CD4-positive, alpha-beta memory T cell (primary cell): ENCODE measurements around the gene ANKS3. TPM values are rescaled to one million over a fixed set of nuclear protein-coding genes. Genes with fewer than 3 reads are reported as not detected.

Experiments
- CTCF ChIA-PET: fragments of 350-600 bp; sonication (Branson Sonifier 250); formaldehyde crosslinking; loops from one replicate; lab custom pipeline; 2021; ENCODE audit warnings: inconsistent platforms; ENCODE audit not compliant: partially characterized antibody; lab: Charles Lee
- POLR2A ChIA-PET: fragments of 350-600 bp; sonication (Branson Sonifier 250); formaldehyde crosslinking; loops from one replicate; lab custom pipeline; 2021; ENCODE audit not compliant: partially characterized antibody; lab: Charles Lee
- DNase-seq, 5 donors: peaks; one replicate each; pipeline versions ENCODE4 v3.0.0 to v3.0.0-alpha.2; 2020 to 2022; ENCODE audit warnings: mixed read lengths in 1 of 5
- H3K27ac ChIP-seq: one replicate; pipeline ENCODE4 v1.7.0; 2013; ENCODE audit warnings: low read depth, low read length
- H3K27me3 ChIP-seq: 2 replicates; pipeline ENCODE4 v1.7.0; 2013; ENCODE audit warnings: mild to moderate bottlenecking, low read length, moderate library complexity; ENCODE audit not compliant: insufficient read depth
- H3K36me3 ChIP-seq: 2 replicates; pipeline ENCODE4 v1.7.0; 2013; ENCODE audit warnings: mild to moderate bottlenecking, low read length, moderate library complexity; ENCODE audit not compliant: insufficient read depth
- H3K4me1 ChIP-seq: 2 replicates; pipeline ENCODE4 v1.7.0; 2013; ENCODE audit warnings: mild to moderate bottlenecking, low read length, moderate library complexity; ENCODE audit not compliant: insufficient read depth
- H3K4me3 ChIP-seq, 2 donors: one replicate each; pipeline ENCODE4 v1.7.0; 2013; ENCODE audit warnings: low read length in 2 of 2, mild to moderate bottlenecking in 1 of 2
- H3K9me3 ChIP-seq, 2 donors: one replicate each; pipeline ENCODE4 v1.7.0; 2013; ENCODE audit warnings: low read length in 2 of 2, control low read depth in 1 of 2; ENCODE audit not compliant: control insufficient read depth in 1 of 2
- H3K27ac Mint-ChIP-seq, 7 donors: one replicate each; pipeline ENCODE4 v1.8.0; 2020 to 2021; ENCODE audit warnings: mixed read lengths in 7 of 7, mild to moderate bottlenecking in 6 of 7, inconsistent platforms in 3 of 7, moderate library complexity in 3 of 7
- H3K27me3 Mint-ChIP-seq, 2 donors: one replicate each; pipeline ENCODE4 v1.8.0; 2020 to 2021; ENCODE audit warnings: mixed read lengths in 2 of 2
- H3K36me3 Mint-ChIP-seq, 2 donors: one replicate each; pipeline ENCODE4 v1.8.0; 2020 to 2021; ENCODE audit warnings: mixed read lengths in 2 of 2, inconsistent platforms in 1 of 2, mild to moderate bottlenecking in 1 of 2
- H3K4me1 Mint-ChIP-seq, 4 donors: one replicate each; pipeline ENCODE4 v1.8.0; 2020 to 2021; ENCODE audit warnings: mixed read lengths in 4 of 4, mild to moderate bottlenecking in 1 of 4
- H3K4me3 Mint-ChIP-seq, 8 donors: one replicate each; pipeline ENCODE4 v1.8.0; 2020 to 2021; ENCODE audit warnings: mixed read lengths in 8 of 8, mild to moderate bottlenecking in 7 of 8, moderate library complexity in 6 of 8, inconsistent platforms in 3 of 8
- H3K9me3 Mint-ChIP-seq, 8 donors: one replicate each; pipeline ENCODE4 v1.8.0; 2020 to 2021; ENCODE audit warnings: mixed read lengths in 8 of 8, mild to moderate bottlenecking in 5 of 8, inconsistent platforms in 3 of 8, moderate library complexity in 1 of 8
- intact Hi-C: fragments of 100-400 bp; cut with micrococcal nuclease; formaldehyde crosslinking; loops from one replicate; pipeline ENCODE4 v1.15.1; 2023
- polyA plus RNA-seq, 2 donors: library from polyadenylated mRNA; unstranded; fragments of 300-500 nt; fragmentation: Illumina TruSeq; gene quantifications; one replicate each; pipeline ENCODE4 v1.2.3, GENCODE V29; 2021
- total RNA-seq, 2 experiments: library from RNA; stranded (reverse); gene quantifications; one replicate each; pipeline ENCODE4 v1.2.3, GENCODE V29; 2021

Gene ANKS3
- total and polyA plus RNA-seq, 4 experiments from 2014 or later: 0.91 to 33.9 (median 17.1) TPM

DNA sequence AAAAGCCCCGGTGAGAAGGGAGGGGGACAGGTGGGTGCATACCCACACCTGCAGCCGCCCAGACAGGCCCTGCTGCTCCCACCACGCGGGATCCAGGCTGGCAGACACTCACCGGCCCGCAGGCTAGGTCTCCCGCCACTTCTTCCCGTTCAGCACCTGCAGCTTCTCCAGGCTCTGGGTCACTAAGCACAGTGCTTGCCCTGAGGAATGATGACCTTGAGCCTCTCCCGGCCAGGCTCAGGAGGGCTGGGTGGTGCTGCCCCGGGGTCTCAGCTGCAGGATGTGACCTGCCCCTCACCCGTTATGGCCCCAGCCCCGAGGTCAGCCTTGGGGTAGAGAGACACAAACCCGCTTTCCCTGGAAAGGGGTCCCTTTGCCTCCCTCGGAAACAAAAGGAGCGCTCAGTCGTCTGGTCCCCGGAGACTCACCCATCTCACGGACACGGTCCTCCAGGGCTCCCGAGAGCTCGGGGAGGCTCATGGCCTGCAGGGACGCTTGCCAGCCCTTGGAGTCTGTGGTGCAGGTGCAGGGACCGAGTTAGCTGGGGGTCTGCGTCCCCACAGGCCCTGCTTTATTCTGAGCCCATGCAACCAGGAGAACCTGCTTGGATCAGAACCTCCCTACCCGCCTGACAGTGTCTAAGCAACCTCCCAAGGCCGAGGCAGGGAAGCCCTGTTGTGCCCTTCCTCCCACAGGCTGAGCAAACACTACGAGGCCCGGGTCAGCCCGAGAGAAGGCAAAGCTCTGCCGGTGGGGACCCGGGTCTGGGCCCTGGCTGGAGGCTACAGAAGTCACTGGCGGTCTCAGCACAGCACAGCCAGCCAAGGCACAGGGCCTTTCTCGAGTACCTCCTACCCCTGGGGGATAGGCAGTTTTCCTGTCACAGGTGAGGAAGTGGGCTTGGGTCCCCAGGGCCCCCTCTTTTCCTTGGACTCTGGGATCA is 36.9 kb downstream of the ANKS3 start:
- ChIA-PET POLR2A (interaction anchor here (2.0 to 4.3 kb wide), 2 partner anchors 37 to 70 kb away, joined by 5 to 27 read pairs; partner anchors contain the start of genes ANKS3, DNAAF8 and ZNF500), CTCF (no interaction called here)
- Histone ChIP-seq H3K9me3 (no peaks in the 10 kb centered on the region), H3K27ac (no peak overlapping the region), H3K4me3 (no peak overlapping the region), H3K36me3 (peaks cover 33% of the 10 kb centered on the region), H3K27me3 (no peaks in the 10 kb centered on the region), H3K4me1 (peaks cover 30% of the 10 kb centered on the region)
- Mint-ChIP-seq H3K36me3 (peaks cover 10 to 31% of the 10 kb centered on the region in 2 donors), H3K9me3 (no peaks in the 10 kb centered on the region), H3K4me1 (peaks cover 0 to 25% (median 13%) of the 10 kb centered on the region in 4 donors), H3K27ac (peak overlapping the region in 1 of 7 donors; percentile 59), H3K4me3 (peak overlapping the region in 1 of 8 donors; percentile 39), H3K27me3 (no peaks in the 10 kb centered on the region)
- no peak for DNase-seq
- intact Hi-C loops: no loop called here

DNA sequence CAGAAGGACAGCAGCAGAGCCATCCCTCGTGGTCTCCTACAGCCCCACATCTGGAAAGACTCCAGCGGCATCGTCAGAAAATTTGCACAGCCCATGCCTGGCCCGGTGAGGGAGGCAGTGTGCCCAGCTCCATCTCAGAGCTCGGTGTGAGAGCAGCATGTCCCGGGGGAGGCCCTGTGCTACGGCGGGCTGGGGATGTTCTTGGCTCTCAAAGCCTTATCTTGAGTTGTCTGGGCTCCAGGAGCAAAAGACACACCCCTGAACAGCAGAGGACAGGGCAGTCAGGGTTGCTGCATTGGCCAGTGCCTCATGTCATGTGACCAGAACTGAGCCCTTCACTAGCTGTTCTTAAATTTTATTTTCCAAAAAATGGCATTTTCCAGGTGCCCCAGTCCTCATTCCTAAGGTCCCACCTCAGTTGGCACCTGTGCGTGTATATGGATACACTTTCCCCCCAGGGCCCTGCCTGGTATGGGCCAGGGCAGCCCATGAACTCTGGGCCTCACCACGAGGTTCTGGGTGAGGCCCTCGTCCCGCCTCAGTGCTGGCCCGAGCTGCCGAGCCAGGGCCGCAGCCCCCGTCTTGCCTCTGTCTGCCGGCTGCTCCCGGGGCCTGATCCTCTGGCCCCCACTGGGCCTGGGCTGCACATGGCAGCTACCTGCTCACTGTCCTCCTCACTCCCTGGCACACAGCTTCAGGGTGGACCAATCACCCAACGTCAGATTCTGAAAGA is 37.7 kb downstream of the ANKS3 start:
- Mint-ChIP-seq H3K9me3 (no peaks in the 10 kb centered on the region), H3K36me3 (peaks cover 10 to 29% of the 10 kb centered on the region in 2 donors), H3K4me3 (peak overlapping the region in 4 of 8 donors; percentile 13 to 63 (median 42)), H3K27ac (peak overlapping the region in 2 of 7 donors; percentile 32 to 59), H3K4me1 (peaks cover 0 to 25% (median 14%) of the 10 kb centered on the region in 4 donors), H3K27me3 (no peaks in the 10 kb centered on the region)
- Histone ChIP-seq H3K36me3 (peaks cover 33% of the 10 kb centered on the region), H3K27ac (no peak overlapping the region), H3K4me1 (peaks cover 30% of the 10 kb centered on the region), H3K27me3 (no peaks in the 10 kb centered on the region), H3K9me3 (no peaks in the 10 kb centered on the region), H3K4me3 (no peak overlapping the region)
- ChIA-PET CTCF (interaction anchor here (1.1 to 1.4 kb wide), 3 partner anchors 9 to 79 kb away, joined by 3 to 4 read pairs (median 3); no protein-coding TSS in a partner anchor), POLR2A (interaction anchor here (1.1 to 6.1 kb wide), 9 partner anchors 10 to 106 kb away, joined by 3 to 40 read pairs (median 18); partner anchors contain the start of genes ANKS3, DNAAF8, MGRN1 and ROGDI)
- DNase-seq: no peak
- intact Hi-C loops: no loop called here

DNA sequence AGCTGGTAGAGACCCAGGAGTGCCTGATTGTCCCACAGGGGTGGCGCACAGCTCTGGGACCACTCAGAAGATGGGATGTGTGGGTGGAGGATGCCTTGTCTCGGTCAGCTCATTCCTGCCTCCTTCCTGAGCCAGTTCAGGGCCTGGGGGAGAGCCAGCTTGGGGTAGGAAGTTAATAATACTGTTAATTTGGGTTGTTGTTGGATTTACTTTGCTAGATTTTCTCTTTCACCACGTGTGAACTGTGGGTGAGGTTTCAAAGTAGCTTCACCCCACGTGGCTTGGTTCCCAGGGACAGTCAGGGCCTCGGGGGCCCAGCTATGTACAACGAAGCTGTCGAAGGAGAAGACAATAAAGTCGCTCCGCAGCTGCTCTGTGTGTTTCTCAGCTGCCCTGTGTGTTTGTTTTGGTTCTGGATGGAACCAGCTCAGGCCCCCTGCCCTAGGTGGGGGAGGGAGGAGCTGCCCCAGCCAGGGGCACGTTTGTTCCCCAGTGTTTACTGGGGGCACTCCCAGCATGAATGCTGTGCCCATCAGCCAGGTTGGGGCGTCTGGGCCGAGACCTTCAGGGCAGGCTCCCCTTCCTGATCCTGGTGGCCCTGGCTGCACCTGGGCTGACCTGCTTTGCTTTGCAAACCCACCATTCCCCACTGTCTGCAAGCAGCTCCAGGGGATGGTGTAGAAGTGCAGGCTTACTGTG is 38.4 kb downstream of the ANKS3 start:
- no peaks in the 10 kb centered on the region for H3K27me3 Mint-ChIP-seq
- Histone ChIP-seq H3K36me3 (peaks cover 29% of the 10 kb centered on the region), H3K4me3 (no peak overlapping the region), H3K27ac (no peak overlapping the region), H3K27me3 (no peaks in the 10 kb centered on the region), H3K4me1 (peaks cover 27% of the 10 kb centered on the region), H3K9me3 (no peaks in the 10 kb centered on the region)
- intact Hi-C loops: no loop called here
- ChIA-PET POLR2A (interaction anchor here (0.9 to 6.1 kb wide), 11 partner anchors 9 to 107 kb away, joined by 3 to 40 read pairs (median 8); partner anchors contain the start of genes ANKS3, DNAAF8, MGRN1 and ROGDI), CTCF (interaction anchor here (0.5 to 1.4 kb wide), 4 partner anchors 9 to 79 kb away, joined by 3 to 4 read pairs (median 3); no protein-coding TSS in a partner anchor)
- no peak for DNase-seq
- peaks cover 0 to 25% (median 14%) of the 10 kb centered on the region in 4 donors for H3K4me1 Mint-ChIP-seq
- peak overlapping the region; percentile 8 to 88 (median 64) for H3K4me3 Mint-ChIP-seq
- peaks cover 10 to 29% of the 10 kb centered on the region in 2 donors for H3K36me3 Mint-ChIP-seq
- peak overlapping the region in 5 of 7 donors; percentile 30 to 86 (median 61) for H3K27ac Mint-ChIP-seq
- H3K9me3 Mint-ChIP-seq: no peaks in the 10 kb centered on the region

DNA sequence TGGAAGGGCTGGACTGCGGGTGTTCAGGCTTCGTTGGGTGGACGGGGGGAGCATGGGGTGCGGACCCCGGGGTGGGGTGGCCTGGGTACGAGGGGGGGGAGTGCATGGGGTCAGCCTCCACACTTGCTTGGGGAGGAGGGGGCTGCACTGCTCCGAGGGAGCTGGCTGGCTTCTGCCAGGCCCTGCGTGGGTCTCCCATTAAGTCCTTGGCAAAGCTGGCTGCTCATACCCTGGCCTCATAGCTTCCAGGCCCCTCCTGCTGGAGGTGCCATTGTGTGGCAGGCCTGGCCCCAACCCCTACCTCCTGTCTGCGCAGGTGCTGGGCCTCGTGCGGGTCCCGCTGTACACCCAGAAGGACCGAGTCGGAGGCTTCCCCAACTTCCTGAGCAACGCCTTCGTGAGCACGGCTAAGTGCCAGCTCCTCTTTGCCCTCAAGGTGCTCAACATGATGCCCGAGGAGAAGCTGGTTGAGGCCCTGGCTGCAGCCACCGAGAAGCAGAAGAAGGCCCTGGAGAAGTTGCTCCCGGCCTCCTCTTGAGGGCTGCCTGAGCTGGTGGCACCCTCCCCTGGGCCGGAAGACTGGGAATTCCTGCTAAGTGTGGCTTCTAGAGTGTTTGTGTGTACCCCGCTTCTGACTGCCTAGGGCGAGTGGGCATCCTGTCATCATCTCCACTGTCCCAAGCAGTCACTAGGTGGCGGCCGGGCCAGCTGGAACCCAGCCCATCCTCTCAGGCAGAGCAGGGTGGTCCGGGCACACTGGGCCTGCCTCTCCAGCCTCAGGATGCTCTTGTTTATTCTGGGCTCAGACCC is 39.2 kb downstream of the ANKS3 start:
- peak overlapping the region in 1 of 2 donors; percentile 1 for H3K4me3 ChIP-seq
- Mint-ChIP-seq H3K9me3 (no peaks in the 10 kb centered on the region), H3K36me3 (peaks cover 9 to 21% of the 10 kb centered on the region in 2 donors), H3K27me3 (no peaks in the 10 kb centered on the region), H3K4me3 (peak overlapping the region; percentile 70 to 88 (median 82)), H3K4me1 (peaks cover 2 to 22% (median 12%) of the 10 kb centered on the region in 4 donors), H3K27ac (peak overlapping the region; percentile 71 to 93 (median 86))
- H3K36me3 ChIP-seq: peaks cover 25% of the 10 kb centered on the region
- intact Hi-C loops: no loop called here
- H3K4me1 ChIP-seq: peaks cover 23% of the 10 kb centered on the region
- no peaks in the 10 kb centered on the region for H3K9me3 ChIP-seq
- ChIA-PET CTCF (interaction anchor here (0.5 to 1.4 kb wide), 5 partner anchors 10 to 78 kb away, joined by 3 to 4 read pairs (median 3); partner anchors contain the start of gene DNAAF8), POLR2A (interaction anchor here (0.9 to 6.1 kb wide), 14 partner anchors 12 to 153 kb away, joined by 3 to 40 read pairs (median 8); partner anchors contain the start of genes ANKS3, DNAAF8, GLYR1 and MGRN1)
- no peaks in the 10 kb centered on the region for H3K27me3 ChIP-seq
- no peak for DNase-seq
- peak overlapping the region; percentile 81 for H3K27ac ChIP-seq

DNA sequence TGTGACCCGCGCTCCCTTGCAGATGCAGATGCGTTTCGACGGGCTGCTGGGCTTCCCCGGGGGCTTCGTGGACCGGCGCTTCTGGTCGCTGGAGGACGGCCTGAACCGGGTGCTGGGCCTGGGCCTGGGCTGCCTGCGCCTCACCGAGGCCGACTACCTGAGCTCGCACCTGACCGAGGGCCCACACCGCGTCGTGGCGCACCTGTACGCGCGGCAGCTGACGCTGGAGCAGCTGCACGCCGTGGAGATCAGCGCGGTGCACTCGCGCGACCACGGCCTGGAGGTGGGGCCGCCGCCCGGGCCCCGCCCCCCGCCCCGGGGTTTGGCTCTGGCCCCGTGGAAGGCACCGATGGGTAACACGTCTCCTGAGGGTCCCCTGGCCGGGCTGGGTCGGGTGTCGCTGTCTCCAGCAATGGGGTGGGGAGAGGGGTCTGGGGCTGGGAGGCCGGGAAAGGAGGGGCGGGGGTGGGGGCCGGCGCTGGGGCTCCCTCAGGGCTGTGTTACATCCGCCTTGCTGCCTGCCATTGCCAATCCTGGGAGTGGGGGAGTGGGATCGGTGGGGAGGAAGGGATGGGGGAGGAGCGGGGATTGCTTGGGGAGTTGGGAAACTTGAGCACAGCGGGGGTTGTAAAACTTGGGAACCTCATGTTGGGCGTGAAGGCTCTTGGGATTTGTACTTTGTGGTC is 40.0 kb downstream of the ANKS3 start:
- Histone ChIP-seq H3K27ac (peak overlapping the region; percentile 81), H3K27me3 (no peaks in the 10 kb centered on the region), H3K36me3 (peaks cover 18% of the 10 kb centered on the region), H3K9me3 (no peaks in the 10 kb centered on the region), H3K4me3 (peak overlapping the region; percentile 23 to 81), H3K4me1 (peaks cover 21% of the 10 kb centered on the region)
- H3K4me3 Mint-ChIP-seq: peak overlapping the region; percentile 70 to 88 (median 82)
- H3K36me3 Mint-ChIP-seq: peaks cover 1 to 15% of the 10 kb centered on the region in 2 donors
- ChIA-PET CTCF (interaction anchor here (0.8 to 1.0 kb wide), 2 partner anchors 41 to 69 kb away, joined by 4 read pairs; partner anchors contain the start of genes DNAAF8 and MGRN1), POLR2A (interaction anchor here (0.9 to 6.1 kb wide), 17 partner anchors 11 to 340 kb away, joined by 3 to 40 read pairs (median 8); partner anchors contain the start of genes ANKS3, DNAAF8, GLYR1 and MGRN1)
- H3K4me1 Mint-ChIP-seq: peaks cover 2 to 22% (median 9%) of the 10 kb centered on the region in 4 donors
- no peaks in the 10 kb centered on the region for H3K9me3 Mint-ChIP-seq
- peak overlapping the region; percentile 71 to 93 (median 84) for H3K27ac Mint-ChIP-seq
- no peaks in the 10 kb centered on the region for H3K27me3 Mint-ChIP-seq
- DNase-seq: peak in 4 of 5 donors; percentile 56 to 71 (median 64)
- intact Hi-C loops: loop anchor here (1.0 to 2.0 kb wide), 7 partner anchors 17 to 343 kb away; partner anchors contain the start of genes ANKS3, DNAAF8, GLYR1 and MGRN1
